GM13976 (cell line): ENCODE measurements around the gene ANLN.

Experiments used
- DNase-seq: peaks from one replicate; pipeline ENCODE4 v3.0.0; 2012; ENCODE audit warnings: low spot score
- in situ Hi-C: fragments of 300-500 bp; cut with MboI; formaldehyde crosslinking; loops from one replicate; pipeline ENCODE4 v1.12.0; 2022; ENCODE audit warnings: low sequenced_read_pairs, mixed read lengths, inconsistent platforms; ENCODE audit not compliant: unreplicated experiment
- TF ChIP-seq, protein P1 (sequence below): IDR thresholded peaks from 2 replicates; pipeline ENCODE4 v1.5.1; 2012; ENCODE audit warnings: borderline replicate concordance, mild to moderate bottlenecking; ENCODE audit not compliant: insufficient read depth; ENCODE audit errors: extremely low read depth, missing control alignments, control extremely low read depth

ANLN gene

GRCh38 chr7:36348771-36349170 is 40.9 kb upstream of the ANLN start:
- in situ Hi-C loops = no loop called here
- DNase-seq = no peak
- TF ChIP-seq, protein P1, sequence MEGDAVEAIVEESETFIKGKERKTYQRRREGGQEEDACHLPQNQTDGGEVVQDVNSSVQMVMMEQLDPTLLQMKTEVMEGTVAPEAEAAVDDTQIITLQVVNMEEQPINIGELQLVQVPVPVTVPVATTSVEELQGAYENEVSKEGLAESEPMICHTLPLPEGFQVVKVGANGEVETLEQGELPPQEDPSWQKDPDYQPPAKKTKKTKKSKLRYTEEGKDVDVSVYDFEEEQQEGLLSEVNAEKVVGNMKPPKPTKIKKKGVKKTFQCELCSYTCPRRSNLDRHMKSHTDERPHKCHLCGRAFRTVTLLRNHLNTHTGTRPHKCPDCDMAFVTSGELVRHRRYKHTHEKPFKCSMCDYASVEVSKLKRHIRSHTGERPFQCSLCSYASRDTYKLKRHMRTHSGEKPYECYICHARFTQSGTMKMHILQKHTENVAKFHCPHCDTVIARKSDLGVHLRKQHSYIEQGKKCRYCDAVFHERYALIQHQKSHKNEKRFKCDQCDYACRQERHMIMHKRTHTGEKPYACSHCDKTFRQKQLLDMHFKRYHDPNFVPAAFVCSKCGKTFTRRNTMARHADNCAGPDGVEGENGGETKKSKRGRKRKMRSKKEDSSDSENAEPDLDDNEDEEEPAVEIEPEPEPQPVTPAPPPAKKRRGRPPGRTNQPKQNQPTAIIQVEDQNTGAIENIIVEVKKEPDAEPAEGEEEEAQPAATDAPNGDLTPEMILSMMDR = no peak

- in situ Hi-C loops = no loop called here
- TF ChIP-seq, protein P1 = no peak
- DNase-seq = no peak
These were observed 40.0 kb upstream of the ANLN start for GRCh38 chr7:36349626-36350025.

- DNase-seq = no peak
- in situ Hi-C loops = no loop called here
- TF ChIP-seq, protein P1 = no peak
These were observed 34.2 kb upstream of the ANLN start for GRCh38 chr7:36355490-36355889.

- TF ChIP-seq, protein P1 = no peak
- in situ Hi-C loops = no loop called here
- no peak for DNase-seq
These were observed 32.6 kb upstream of the ANLN start for GRCh38 chr7:36357054-36357453.

DNA sequence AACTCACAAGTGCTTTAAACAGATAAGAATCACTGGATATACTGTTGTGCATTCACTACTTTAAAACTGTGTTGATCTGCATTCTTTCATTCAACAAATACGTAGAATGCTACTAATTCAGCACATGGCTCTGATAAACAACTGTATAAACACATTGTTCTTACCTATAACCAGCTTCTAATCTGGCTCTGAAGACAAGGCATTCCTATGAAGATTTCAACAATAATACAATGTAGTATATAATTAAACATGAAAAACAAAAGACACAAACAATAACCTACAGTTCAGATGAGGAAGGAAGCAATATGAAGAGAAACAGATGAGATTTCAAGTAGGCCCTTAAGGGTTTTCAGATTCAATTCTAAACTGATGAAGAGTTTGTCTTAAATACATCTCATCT is 31.1 kb upstream of the ANLN start:
- TF ChIP-seq, protein P1 = no peak
- no peak for DNase-seq
- in situ Hi-C loops = no loop called here

- DNase-seq = no peak
- TF ChIP-seq, protein P1 = no peak
- in situ Hi-C loops = no loop called here
These were observed 29.4 kb upstream of the ANLN start for GRCh38 chr7:36360244-36360643.

- in situ Hi-C loops = no loop called here
These were observed 28.4 kb upstream of the ANLN start for GRCh38 chr7:36361227-36361626.

More at GRCh38 chr7:36361227-36361626, 28.4 kb upstream of the ANLN start:
- TF ChIP-seq, protein P1 = no peak
- no peak for DNase-seq
